Measurements from ENCODE around the gene ROR1. TPM values are rescaled to one million over a fixed set of nuclear protein-coding genes. Genes with fewer than 3 reads are reported as not detected.

The ROR1 gene
- total and polyA plus RNA-seq, 4 experiments from 2014 or later, result not detected

DNA sequence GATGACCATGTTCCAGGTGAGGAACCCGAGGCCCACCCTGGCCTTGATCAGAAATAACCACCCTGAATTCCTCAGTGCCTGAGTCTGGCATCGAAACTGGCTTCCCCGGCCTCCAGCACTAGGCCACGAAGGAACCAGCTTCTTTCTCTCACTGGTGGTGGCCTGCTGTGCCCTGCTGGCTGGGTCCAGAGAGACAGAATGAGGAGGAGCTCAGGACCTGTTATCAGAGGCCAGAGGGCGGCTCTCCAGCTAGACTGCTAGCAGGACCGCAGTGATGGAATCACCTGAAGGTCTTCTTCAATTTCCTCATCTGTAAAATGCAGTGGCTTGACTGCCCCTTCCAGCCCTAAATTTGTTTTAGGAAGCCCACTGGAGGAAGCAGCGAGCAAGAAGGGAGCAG lies 20.5 kb downstream of the ROR1 start:
- H3K4me3 Mint-ChIP-seq, result no peak overlapping the region
- H3K36me3 ChIP-seq (ENCODE audit: insufficient read depth, low read length), result no peaks in the 10 kb centered on the region
- H3K27ac ChIP-seq (ENCODE audit: low read depth, low read length), result no peak overlapping the region
- H3K4me1 ChIP-seq (ENCODE audit: insufficient read depth, low read length), result no peaks in the 10 kb centered on the region
- no peaks in the 10 kb centered on the region for H3K9me3 Mint-ChIP-seq
- POLR2A ChIA-PET (ENCODE audit: partially characterized antibody), result no interaction called here
- CTCF ChIA-PET (ENCODE audit: partially characterized antibody), result no interaction called here
- H3K9me3 ChIP-seq (ENCODE audit: control insufficient read depth in 1 of 2, low read length in 2 of 2), result no peaks in the 10 kb centered on the region
- H3K27me3 Mint-ChIP-seq, result peaks cover 4 to 7% of the 10 kb centered on the region in 2 donors
- intact Hi-C loops (cut with micrococcal nuclease), result no loop called here
- DNase-seq, result no peak
- no peaks in the 10 kb centered on the region for H3K27me3 ChIP-seq (ENCODE audit: insufficient read depth, low read length)
- H3K4me1 Mint-ChIP-seq, result no peaks in the 10 kb centered on the region
- H3K36me3 Mint-ChIP-seq, result no peaks in the 10 kb centered on the region
- no peak overlapping the region for H3K4me3 ChIP-seq (ENCODE audit: low read length in 2 of 2)
- no peak overlapping the region for H3K27ac Mint-ChIP-seq

DNA sequence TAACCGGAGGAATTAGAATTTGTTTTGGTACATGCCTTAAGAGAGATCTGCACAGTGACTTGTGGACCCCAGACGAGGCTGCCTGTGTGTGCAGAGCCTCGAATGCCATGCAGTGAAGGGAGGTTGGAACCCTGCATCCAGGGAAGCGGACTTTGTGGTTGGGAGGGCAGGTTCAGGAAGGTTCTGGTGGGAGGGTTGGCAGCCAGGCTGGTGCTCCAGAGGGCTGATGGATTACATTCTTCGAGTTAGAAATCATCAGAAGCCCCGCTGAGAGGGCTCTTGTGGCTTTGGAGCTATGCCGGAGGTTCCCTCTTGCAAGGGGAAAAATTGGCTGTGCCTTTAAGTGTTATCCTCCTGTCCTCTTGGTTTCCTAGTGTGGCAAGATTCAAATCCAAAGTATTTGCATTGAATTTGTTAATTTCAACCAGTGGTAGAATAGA lies 21.1 kb downstream of the ROR1 start:
- no peaks in the 10 kb centered on the region for H3K36me3 Mint-ChIP-seq
- H3K27me3 Mint-ChIP-seq, result peaks cover 4 to 7% of the 10 kb centered on the region in 2 donors
- no peak for DNase-seq
- intact Hi-C loops (cut with micrococcal nuclease), result no loop called here
- H3K4me1 Mint-ChIP-seq, result no peaks in the 10 kb centered on the region
- Histone ChIP-seq H3K4me3 (ENCODE audit: low read length in 2 of 2) (no peak overlapping the region), H3K27me3 (ENCODE audit: insufficient read depth, low read length) (no peaks in the 10 kb centered on the region), H3K27ac (ENCODE audit: low read depth, low read length) (no peak overlapping the region), H3K4me1 (ENCODE audit: insufficient read depth, low read length) (no peaks in the 10 kb centered on the region), H3K36me3 (ENCODE audit: insufficient read depth, low read length) (no peaks in the 10 kb centered on the region), H3K9me3 (ENCODE audit: control insufficient read depth in 1 of 2, low read length in 2 of 2) (no peaks in the 10 kb centered on the region)
- no peak overlapping the region for H3K4me3 Mint-ChIP-seq
- ChIA-PET CTCF (ENCODE audit: partially characterized antibody) (no interaction called here), POLR2A (ENCODE audit: partially characterized antibody) (no interaction called here)
- no peaks in the 10 kb centered on the region for H3K9me3 Mint-ChIP-seq
- H3K27ac Mint-ChIP-seq, result no peak overlapping the region

DNA sequence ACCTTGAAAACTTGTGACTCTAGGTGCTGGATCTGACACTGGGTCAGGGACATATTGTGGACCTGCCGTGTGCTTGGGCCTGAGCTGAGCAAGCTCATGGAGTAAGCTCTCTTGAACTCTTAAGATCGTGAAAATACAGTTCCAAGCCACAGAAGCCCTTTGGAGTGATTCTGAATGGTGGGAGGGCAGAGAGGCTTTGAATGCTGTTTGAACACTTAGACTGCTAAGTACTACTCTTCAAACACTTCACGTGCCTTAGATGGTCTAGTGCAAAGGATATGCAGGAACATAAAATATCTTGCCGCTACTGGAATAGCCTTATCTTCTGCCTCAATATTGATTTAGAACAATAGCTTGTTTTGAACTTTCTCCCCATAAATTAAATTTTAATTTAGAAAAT lies 21.6 kb downstream of the ROR1 start:
- no peaks in the 10 kb centered on the region for H3K36me3 ChIP-seq (ENCODE audit: insufficient read depth, low read length)
- ChIA-PET CTCF (ENCODE audit: partially characterized antibody) (no interaction called here), POLR2A (ENCODE audit: partially characterized antibody) (no interaction called here)
- H3K4me1 Mint-ChIP-seq, result no peaks in the 10 kb centered on the region
- H3K4me3 Mint-ChIP-seq, result no peak overlapping the region
- no peaks in the 10 kb centered on the region for H3K36me3 Mint-ChIP-seq
- H3K27ac ChIP-seq (ENCODE audit: low read depth, low read length), result no peak overlapping the region
- H3K4me1 ChIP-seq (ENCODE audit: insufficient read depth, low read length), result no peaks in the 10 kb centered on the region
- no peak overlapping the region for H3K27ac Mint-ChIP-seq
- intact Hi-C loops (cut with micrococcal nuclease), result no loop called here
- peaks cover 4 to 7% of the 10 kb centered on the region in 2 donors for H3K27me3 Mint-ChIP-seq
- no peaks in the 10 kb centered on the region for H3K9me3 Mint-ChIP-seq
- no peaks in the 10 kb centered on the region for H3K27me3 ChIP-seq (ENCODE audit: insufficient read depth, low read length)
- no peak overlapping the region for H3K4me3 ChIP-seq (ENCODE audit: low read length in 2 of 2)
- H3K9me3 ChIP-seq (ENCODE audit: control insufficient read depth in 1 of 2, low read length in 2 of 2), result no peaks in the 10 kb centered on the region
- DNase-seq, result no peak

DNA sequence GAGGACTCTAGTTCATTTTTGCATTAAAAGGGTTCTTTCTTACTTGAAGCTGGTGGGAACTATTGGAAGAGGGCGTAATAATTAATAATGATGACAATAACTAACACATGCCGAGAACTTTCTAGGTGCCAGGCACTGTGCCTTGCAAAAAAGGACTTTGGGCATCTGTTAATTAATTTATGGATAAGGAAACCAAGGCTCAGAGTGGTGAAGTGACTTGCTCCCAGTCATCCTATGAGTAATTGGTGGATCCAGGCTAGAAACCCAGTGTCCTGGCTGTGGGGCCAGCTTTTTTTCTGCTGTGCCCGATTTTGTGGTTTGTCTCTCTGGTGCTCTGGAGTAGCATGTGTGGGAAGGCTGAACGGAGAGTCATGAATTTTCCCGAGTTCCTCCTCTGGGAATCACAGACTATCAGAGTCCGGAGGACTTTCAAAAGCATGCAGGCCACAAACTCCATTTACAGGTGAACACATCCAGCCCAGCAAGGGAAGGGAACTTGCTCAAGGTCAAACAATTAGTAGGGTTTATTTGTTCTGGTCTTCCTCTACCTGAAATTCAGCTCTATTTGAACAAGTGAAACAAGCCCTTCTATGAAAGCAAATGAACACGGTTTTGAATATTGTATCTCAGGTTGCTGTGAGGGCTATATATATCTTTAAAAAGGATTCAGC lies 23.4 kb downstream of the ROR1 start:
- intact Hi-C loops (cut with micrococcal nuclease), result no loop called here
- Histone ChIP-seq H3K4me3 (ENCODE audit: low read length in 2 of 2) (no peak overlapping the region), H3K36me3 (ENCODE audit: insufficient read depth, low read length) (no peaks in the 10 kb centered on the region), H3K27ac (ENCODE audit: low read depth, low read length) (no peak overlapping the region), H3K27me3 (ENCODE audit: insufficient read depth, low read length) (no peaks in the 10 kb centered on the region), H3K4me1 (ENCODE audit: insufficient read depth, low read length) (no peaks in the 10 kb centered on the region), H3K9me3 (ENCODE audit: control insufficient read depth in 1 of 2, low read length in 2 of 2) (no peaks in the 10 kb centered on the region)
- H3K36me3 Mint-ChIP-seq, result no peaks in the 10 kb centered on the region
- ChIA-PET CTCF (ENCODE audit: partially characterized antibody) (no interaction called here), POLR2A (ENCODE audit: partially characterized antibody) (no interaction called here)
- H3K4me1 Mint-ChIP-seq, result no peaks in the 10 kb centered on the region
- H3K4me3 Mint-ChIP-seq, result no peak overlapping the region
- DNase-seq, result no peak
- H3K27ac Mint-ChIP-seq, result no peak overlapping the region
- H3K9me3 Mint-ChIP-seq, result no peaks in the 10 kb centered on the region
- H3K27me3 Mint-ChIP-seq, result peaks cover under 1 to 4% of the 10 kb centered on the region in 2 donors

DNA sequence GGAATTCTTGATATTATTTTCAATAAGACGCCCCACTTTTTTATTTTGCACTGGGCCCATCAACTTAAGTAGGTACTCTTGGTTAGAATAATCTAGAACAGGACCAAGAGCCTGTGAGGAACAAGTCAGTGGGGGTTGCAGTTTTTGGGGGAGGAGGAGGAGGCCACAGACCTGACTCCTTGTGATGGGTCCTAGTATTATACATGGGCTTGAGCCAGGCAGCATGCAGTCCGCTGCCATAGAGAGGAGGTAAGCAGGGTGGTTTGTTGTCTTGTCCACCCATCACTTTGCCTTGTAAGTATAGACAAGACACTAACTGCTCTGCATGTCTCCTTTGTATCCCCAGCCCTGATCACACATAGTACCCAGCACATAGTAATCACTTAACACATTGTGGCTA lies 24.5 kb downstream of the ROR1 start:
- H3K4me1 Mint-ChIP-seq, result no peaks in the 10 kb centered on the region
- CTCF ChIA-PET (ENCODE audit: partially characterized antibody), result no interaction called here
- H3K36me3 ChIP-seq (ENCODE audit: insufficient read depth, low read length), result no peaks in the 10 kb centered on the region

DNA sequence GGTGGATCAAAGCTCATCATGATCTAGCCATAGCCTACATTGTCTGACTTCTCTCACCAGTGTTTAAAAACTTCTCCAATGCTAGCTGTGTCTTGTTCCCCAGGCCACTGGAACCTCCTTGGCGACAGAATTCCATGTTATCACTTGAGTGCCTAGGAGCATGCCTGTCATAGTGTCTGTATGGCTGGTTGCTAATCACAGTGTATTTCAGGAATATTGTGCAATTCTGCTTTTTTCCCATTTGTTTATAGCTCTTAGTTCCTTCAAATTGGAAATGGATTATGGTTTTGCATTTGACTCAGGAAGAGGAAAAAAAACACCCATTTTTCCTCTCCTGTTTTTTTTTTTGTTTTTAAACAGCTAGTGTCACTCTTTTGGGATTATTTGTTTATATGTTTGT lies 25.5 kb downstream of the ROR1 start:
- intact Hi-C loops (cut with micrococcal nuclease), result no loop called here
- no peak for DNase-seq
- no peaks in the 10 kb centered on the region for H3K4me1 ChIP-seq (ENCODE audit: insufficient read depth, low read length)
- Mint-ChIP-seq H3K27me3 (peaks cover 2 to 4% of the 10 kb centered on the region in 2 donors), H3K4me3 (no peak overlapping the region), H3K27ac (no peak overlapping the region), H3K4me1 (no peaks in the 10 kb centered on the region), H3K36me3 (no peaks in the 10 kb centered on the region), H3K9me3 (no peaks in the 10 kb centered on the region)
- H3K4me3 ChIP-seq (ENCODE audit: low read length in 2 of 2), result no peak overlapping the region
- no peaks in the 10 kb centered on the region for H3K9me3 ChIP-seq (ENCODE audit: control insufficient read depth in 1 of 2, low read length in 2 of 2)
- no peaks in the 10 kb centered on the region for H3K36me3 ChIP-seq (ENCODE audit: insufficient read depth, low read length)
- H3K27me3 ChIP-seq (ENCODE audit: insufficient read depth, low read length), result no peaks in the 10 kb centered on the region
- ChIA-PET CTCF (ENCODE audit: partially characterized antibody) (no interaction called here), POLR2A (ENCODE audit: partially characterized antibody) (no interaction called here)
- no peak overlapping the region for H3K27ac ChIP-seq (ENCODE audit: low read depth, low read length)

More for the DNA sequence above, 24.5 kb downstream of the ROR1 start:
- Histone ChIP-seq H3K27me3 (ENCODE audit: insufficient read depth, low read length) (no peaks in the 10 kb centered on the region), H3K4me1 (ENCODE audit: insufficient read depth, low read length) (no peaks in the 10 kb centered on the region), H3K27ac (ENCODE audit: low read depth, low read length) (no peak overlapping the region), H3K4me3 (ENCODE audit: low read length in 2 of 2) (no peak overlapping the region), H3K9me3 (ENCODE audit: control insufficient read depth in 1 of 2, low read length in 2 of 2) (no peaks in the 10 kb centered on the region)
- POLR2A ChIA-PET (ENCODE audit: partially characterized antibody), result no interaction called here
- no peaks in the 10 kb centered on the region for H3K9me3 Mint-ChIP-seq
- H3K36me3 Mint-ChIP-seq, result no peaks in the 10 kb centered on the region
- H3K27ac Mint-ChIP-seq, result no peak overlapping the region
- H3K4me3 Mint-ChIP-seq, result no peak overlapping the region
- intact Hi-C loops (cut with micrococcal nuclease), result no loop called here
- DNase-seq, result no peak
- H3K27me3 Mint-ChIP-seq, result peaks cover 0 to 4% of the 10 kb centered on the region in 2 donors

DNA sequence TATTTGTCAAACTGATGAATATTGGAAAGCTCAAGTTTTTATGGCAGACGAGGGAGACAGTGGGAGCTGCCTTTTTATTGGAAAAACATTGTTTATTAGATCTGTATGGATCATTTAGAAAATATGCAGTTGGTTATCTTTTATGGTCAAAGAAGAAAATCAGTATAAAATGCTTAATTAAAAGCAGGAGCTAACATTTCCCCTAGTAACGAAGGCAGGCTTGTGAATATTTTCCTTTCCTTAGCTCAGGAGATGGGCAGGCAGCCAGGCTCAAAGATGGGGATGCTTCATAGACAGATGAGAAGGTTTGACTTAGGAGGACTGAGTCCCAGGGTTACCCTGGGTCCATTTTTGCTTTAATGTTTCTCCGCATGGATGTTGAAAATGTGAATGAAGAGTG lies 26.0 kb downstream of the ROR1 start:
- peaks cover under 1 to 2% of the 10 kb centered on the region in 2 donors for H3K27me3 Mint-ChIP-seq
- DNase-seq, result no peak
- intact Hi-C loops (cut with micrococcal nuclease), result no loop called here
- Histone ChIP-seq H3K4me1 (ENCODE audit: insufficient read depth, low read length) (no peaks in the 10 kb centered on the region), H3K27ac (ENCODE audit: low read depth, low read length) (no peak overlapping the region), H3K4me3 (ENCODE audit: low read length in 2 of 2) (no peak overlapping the region), H3K27me3 (ENCODE audit: insufficient read depth, low read length) (no peaks in the 10 kb centered on the region), H3K9me3 (ENCODE audit: control insufficient read depth in 1 of 2, low read length in 2 of 2) (no peaks in the 10 kb centered on the region), H3K36me3 (ENCODE audit: insufficient read depth, low read length) (no peaks in the 10 kb centered on the region)
- no peak overlapping the region for H3K27ac Mint-ChIP-seq
- no peak overlapping the region for H3K4me3 Mint-ChIP-seq
- H3K36me3 Mint-ChIP-seq, result no peaks in the 10 kb centered on the region
- no peaks in the 10 kb centered on the region for H3K9me3 Mint-ChIP-seq
- ChIA-PET POLR2A (ENCODE audit: partially characterized antibody) (no interaction called here), CTCF (ENCODE audit: partially characterized antibody) (no interaction called here)
- H3K4me1 Mint-ChIP-seq, result no peaks in the 10 kb centered on the region

DNA sequence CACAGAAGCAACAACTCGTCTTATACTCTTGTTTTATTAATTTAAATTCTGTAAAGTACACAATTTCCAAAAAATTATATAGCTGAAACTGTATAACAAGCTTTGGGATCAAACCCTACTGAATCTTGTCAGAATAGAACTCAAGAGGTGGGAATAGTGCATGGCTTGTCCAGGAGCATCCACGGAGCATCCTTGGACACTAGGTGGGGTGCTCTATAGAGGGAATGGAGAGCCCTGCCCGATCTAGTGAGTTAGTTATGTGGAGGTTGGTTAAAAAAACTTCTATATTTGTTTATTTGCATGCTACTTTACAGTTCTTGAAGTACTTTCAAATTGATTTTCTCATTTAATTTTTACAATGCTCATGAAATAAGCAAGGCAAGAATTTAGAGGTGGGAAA lies 28.3 kb downstream of the ROR1 start:
- intact Hi-C loops (cut with micrococcal nuclease), result no loop called here
- Histone ChIP-seq H3K4me1 (ENCODE audit: insufficient read depth, low read length) (no peaks in the 10 kb centered on the region), H3K36me3 (ENCODE audit: insufficient read depth, low read length) (no peaks in the 10 kb centered on the region), H3K27ac (ENCODE audit: low read depth, low read length) (no peak overlapping the region), H3K9me3 (ENCODE audit: control insufficient read depth in 1 of 2, low read length in 2 of 2) (no peaks in the 10 kb centered on the region), H3K4me3 (ENCODE audit: low read length in 2 of 2) (no peak overlapping the region), H3K27me3 (ENCODE audit: insufficient read depth, low read length) (no peaks in the 10 kb centered on the region)
- no peak for DNase-seq
- no peaks in the 10 kb centered on the region for H3K9me3 Mint-ChIP-seq
- ChIA-PET POLR2A (ENCODE audit: partially characterized antibody) (no interaction called here), CTCF (ENCODE audit: partially characterized antibody) (no interaction called here)
- peaks cover 2% of the 10 kb centered on the region in 2 donors for H3K27me3 Mint-ChIP-seq
- H3K27ac Mint-ChIP-seq, result no peak overlapping the region
- H3K4me1 Mint-ChIP-seq, result no peaks in the 10 kb centered on the region
- H3K36me3 Mint-ChIP-seq, result no peaks in the 10 kb centered on the region
- H3K4me3 Mint-ChIP-seq, result no peak overlapping the region

Data from CD4-positive, alpha-beta memory T cell (primary cell).